HS-5 (cell line): ENCODE measurements around the gene KPNA3.
"Not testable (repeated sequence)": the region's sequence is repeated elsewhere in the genome, so short reads cannot be mapped to it uniquely, and the experiment has no call there.

Source experiments
- DNase-seq: peaks from one replicate; pipeline ENCODE4 v3.0.0-alpha.2; 2012; ENCODE audit warnings: low read depth

KPNA3 gene

DNA sequence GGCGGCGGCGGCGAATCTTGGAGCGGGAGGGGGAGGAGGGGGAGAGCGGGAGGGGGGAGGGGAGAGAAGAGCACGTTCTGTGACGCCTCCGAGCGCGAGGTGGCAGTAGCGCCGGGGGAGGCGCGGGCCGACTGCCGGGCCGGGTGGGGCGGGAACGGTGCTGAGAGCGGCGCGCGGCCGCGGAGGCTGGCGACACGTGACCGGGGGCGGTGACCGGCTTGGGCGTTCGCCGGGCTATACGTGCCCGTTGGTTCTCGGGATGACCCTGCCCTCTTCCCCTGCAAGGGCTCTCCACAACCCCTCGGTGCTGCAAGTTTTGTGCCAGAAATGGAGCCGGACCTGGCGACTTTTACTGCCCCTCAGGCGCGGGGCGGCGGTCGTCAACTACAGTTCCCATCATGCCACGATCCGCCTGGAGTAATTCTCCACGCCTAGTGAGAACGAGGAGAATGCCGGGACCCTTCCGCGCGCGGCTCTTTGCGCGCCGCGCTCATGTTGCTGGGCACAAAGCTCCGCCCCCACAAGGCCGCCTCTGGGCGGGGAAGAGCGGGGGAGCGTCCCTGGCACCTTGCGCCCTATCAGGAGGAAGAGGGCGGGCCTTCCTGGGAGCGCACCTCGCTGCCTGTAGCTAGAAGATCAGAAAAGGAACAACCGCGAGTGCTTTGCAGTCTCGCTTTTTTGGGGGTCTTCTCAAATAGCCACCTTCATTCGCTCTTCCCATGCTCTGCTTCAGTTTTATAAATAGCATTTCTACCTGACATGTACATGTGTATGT, at the start of gene KPNA3:
TSS of gene KPNA3 (minus strand) at position 133 of the 775 bp plus-strand sequence. CDS start 176 bp downstream, outside the sequence.
- DNase-seq, result peak; percentile 64

GRCh38 chr13:49841964-49842363, 49.5 kb upstream of the KPNA3 start:
- no peak for DNase-seq

DNA sequence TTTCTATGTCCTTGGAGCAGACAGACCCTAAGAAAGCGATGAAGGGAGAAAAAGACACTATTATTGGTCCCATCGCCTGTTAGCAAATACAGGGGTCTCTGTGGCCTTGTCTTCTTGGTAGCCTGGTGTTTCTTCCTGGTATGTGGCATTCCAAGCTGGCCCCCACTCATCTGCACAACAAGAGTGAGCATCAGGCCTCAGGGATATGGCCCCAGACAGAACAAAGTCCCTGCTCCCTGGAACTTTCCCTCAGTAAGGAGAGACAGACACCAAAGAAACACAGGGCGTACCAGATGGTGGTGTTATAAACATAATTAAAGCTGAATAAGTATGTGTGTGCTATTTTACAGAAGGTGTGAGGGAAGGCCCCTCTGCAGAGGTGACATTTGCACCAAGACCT, 48.2 kb upstream of the KPNA3 start:
- DNase-seq, result no peak

DNA sequence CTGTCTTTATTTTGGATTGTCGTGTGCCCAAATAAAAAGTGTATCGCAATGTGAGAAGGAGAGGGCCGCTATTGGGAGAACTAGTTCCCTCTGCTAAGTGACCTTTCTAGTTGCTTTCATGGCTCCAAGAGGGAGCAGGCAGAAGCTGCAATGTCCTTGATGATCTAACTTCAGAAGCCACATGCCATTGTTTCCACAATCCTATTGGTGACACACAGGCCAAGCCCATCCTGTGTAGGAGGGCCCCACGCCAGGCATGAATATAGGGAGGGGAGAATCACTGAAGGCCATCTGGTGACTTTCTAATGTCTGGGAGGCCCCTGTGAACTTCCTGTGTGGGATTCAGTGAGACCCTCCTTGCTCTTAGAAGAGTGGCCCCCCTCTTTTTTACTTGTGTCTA, 47.8 kb upstream of the KPNA3 start:
- no peak for DNase-seq

DNA sequence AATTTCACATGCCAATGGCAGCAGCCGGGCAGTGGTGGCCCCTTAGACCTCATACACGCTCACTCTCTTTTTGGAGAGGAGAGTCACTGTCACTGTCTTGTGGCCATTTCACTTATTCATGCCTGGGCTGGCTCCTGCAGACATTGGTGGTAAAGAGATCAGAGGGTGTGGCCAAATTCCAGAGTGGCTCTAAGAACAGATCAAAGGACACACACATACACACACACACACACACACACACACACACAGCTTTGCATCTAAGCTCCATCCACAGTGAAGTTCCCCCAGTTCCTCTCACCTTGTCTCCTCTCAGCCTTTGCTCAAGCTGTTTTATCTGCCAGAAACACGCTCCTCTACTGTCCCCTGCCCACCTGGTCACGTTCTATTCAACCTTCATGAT, 46.5 kb upstream of the KPNA3 start:
- no peak for DNase-seq

DNA sequence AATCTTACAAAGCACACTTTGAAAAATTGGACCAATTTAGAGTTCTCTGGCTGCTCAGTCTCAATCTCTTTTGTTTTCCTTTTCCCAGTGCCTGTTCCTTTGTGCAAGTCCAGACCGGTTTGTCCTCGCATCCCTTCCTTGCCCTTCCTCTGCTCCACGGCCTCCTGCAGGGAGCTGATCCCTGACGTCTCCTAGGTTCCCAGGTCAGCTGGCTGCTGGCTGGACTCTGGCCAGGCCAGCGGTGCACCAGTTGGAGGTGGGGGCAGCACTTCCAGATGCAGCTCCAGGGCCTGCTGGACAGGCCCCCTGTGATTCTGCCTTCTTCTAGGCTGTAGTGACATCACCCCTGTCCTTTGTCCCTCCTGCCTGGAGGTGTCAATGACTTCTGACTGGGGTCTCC, 44.0 kb upstream of the KPNA3 start:
- DNase-seq, result no peak

DNA sequence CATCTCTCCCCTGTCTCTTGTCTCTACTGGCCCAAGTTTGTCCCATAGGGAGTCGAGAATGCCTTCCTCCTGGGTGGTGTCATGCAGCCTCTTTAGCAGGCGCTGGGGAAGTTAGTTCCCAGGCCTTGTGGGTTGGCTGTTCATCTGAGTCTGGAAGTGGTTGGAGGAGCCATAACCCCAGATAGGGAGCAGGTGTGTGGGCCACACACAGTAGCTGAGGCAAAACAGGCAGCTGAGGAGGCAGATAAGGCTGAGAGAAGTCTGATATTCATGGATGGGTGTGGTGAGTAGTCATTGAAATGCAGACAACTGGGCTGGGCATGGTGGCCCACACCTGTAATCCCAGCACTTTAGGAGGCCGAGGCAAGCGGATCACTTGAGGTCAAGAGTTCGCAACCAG, 40.9 kb upstream of the KPNA3 start:
- no peak for DNase-seq

DNA sequence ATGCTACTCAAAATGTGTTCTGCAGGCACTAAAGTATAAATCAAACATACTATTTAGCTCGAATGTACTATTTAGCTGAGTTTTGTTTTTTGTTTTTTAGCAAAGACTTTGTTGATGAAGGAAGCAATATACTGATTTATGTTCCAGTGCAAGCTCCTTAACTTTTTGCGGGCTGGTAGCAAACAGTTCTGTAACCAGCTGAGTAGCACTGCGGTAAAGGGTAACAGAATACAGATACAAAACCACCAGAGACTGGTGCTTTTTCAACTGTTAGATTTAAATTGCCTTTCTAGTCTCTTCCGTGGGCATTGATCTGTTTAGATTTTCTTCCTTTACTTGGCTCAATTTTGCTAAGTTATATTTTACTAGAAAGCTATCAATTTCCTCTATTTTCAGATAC, 39.0 kb upstream of the KPNA3 start:
- no peak for DNase-seq

GRCh38 chr13:49830721-49831120, 38.2 kb upstream of the KPNA3 start:
- no peak for DNase-seq

GRCh38 chr13:49829715-49830114, 37.2 kb upstream of the KPNA3 start:
- no peak for DNase-seq

GRCh38 chr13:49828453-49828852, 36.0 kb upstream of the KPNA3 start:
- DNase-seq, result no peak

DNA sequence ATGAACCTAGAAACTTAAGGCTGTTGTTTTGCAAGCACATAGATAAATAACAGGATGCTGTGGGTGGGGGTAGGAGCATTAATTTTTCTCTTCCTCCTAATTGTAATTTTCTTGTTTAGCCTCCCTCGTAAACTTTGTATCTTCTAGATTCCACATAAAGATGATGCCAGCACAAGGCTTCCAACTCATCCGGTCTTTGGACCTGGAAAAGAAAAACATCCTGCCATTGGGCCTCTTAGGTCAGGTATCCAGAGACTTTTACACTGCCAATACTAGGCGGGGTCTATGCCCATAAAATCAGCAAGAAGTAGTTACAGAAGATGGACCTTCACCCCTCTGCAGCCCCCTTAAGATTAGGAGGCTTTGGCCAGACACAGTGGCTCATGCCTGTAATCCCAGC, 35.4 kb upstream of the KPNA3 start:
- DNase-seq, result no peak

DNA sequence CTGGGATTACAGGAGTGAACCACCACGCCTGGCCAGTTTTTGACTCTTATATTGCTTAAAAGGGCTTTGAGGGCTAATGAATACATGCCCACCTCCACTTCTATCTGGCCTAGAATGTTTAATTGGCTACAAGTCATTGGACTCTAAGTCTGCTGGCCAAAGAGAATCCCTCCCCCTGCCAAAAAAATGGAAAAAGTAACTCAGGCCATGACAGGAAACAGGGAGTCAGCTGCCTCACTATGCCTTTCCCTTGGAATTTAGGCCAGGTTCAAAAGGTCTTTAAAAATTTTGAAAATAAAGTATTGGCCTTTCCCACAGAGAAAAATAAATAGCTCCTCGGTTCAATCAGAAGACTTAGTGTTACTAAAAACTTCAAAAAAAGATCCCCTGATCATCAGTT, 34.9 kb upstream of the KPNA3 start:
- DNase-seq, result no peak

DNA sequence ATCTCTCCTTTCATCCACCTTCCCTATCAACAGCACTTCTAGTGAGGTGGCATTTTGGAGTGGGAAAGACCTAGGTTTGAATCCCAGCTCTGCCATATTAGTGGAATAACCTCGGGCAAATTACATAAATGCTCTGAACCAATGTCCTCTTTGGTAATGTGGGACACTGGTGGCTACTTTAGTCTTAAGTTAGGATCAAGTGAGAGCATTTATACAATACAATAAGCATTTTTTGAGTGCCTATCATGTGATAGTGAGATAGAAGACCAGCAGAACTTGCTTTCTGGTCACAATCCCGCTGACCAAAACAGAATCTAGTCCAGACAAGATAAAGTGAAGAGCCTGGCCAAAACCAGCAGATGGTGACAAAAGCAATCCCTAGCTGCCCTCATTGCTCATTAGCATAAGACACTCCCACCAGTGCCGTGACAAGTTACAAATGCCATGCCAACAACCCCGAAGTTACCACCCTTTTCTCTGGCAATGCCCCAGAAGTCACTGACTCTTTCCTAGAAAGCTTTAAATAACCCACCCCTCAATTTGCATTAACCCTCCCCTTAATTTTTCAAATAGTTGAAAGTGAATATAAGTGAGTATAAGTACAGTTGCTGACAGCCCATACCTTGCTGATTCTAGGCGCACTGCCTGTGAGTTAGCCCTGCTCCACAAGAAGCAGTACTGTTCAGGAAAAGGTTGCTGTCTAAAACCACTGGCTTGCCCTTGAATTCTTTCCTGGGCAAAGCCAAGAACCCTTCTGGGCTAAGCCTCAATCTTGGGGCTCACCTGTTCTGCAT, 28.9 kb upstream of the KPNA3 start:
- DNase-seq, result no peak

GRCh38 chr13:49820591-49821215, 28.2 kb upstream of the KPNA3 start:
- no peak for DNase-seq

- not testable (repeated sequence) for DNase-seq
Measured at GRCh38 chr13:49816047-49816446, 23.6 kb upstream of the KPNA3 start.

DNA sequence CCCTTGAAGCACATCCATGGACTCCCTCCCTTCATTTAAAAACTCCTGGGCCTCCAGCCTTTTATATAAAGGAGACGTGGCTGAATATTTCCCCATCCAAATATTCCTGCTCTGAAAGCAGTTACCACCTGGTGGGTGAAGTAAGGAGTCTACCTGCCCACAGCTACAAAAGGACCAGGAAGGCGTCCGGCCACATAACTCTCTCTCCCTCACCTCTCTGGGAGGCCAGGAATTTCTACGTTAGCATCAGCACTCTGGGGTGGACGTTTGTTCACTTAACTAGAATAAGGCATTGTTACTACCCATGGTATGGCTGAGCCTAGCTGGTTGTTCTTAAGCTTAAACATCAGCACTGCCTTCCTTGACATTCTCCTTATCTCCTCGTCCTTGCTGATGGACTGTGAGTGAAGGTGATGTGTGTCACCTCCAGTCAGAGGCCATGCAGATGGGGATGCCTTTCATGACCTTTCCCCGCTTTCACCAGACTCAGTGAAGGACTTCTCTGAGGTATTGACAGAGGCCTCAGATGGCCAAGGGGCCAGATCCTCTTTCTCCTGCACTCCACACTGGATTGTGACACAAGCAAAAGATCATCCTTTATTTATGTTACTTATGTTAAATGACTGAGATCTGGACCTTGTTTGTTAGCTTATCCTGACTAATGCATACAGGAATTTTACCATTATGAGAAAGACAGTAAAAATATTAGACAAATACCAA, 22.2 kb upstream of the KPNA3 start:
- DNase-seq, result no peak

DNA sequence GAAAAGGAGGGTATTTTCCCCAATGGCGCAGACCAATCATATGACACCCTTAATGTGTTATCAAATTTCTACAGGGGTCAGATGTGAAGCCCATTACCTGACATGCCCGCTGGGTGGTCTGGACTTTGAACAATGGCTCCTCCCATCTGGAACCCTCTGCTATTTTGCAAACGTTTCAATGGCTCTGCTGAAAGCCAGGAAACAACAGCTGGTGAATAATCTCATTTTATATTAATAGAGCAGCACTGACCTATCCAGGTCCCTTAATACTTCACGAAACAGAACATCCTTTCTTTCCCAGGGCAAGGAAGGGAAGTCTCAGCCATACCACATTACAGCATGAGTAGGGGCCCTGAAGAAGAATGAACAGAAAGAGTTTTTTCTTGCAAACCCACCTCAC, 20.3 kb upstream of the KPNA3 start:
- DNase-seq, result no peak

- DNase-seq, result no peak
Measured at GRCh38 chr13:49811527-49811908, 19.0 kb upstream of the KPNA3 start.

GRCh38 chr13:49810567-49811526, 18.4 kb upstream of the KPNA3 start:
- DNase-seq, result no peak

DNA sequence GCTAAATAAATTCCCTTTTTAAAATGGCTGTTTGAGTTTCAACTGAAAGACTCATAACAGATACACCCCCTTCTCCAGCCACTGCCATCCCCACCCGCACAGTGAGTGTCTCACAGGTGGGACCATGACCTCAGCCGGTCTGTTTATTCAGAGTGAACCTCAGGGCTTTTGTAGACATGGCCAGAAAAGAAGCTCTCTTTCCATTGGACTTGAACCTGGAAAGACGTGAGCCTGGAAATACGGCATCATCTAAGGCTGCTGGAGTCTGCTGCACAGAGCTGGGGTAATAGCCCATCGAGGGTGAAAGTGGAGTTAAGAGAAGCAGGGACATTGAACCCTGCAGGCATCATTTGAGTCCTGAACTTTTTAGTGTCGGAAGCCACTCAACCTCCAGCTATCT, 15.2 kb upstream of the KPNA3 start:
- no peak for DNase-seq
